RCC 7860 (cell line): Measurements from ENCODE around the gene C1QTNF3.
A peak's percentile ranks its signal among the peaks of the same experiment; 100 is the strongest.
"Not testable (repeated sequence)": the region's sequence is repeated elsewhere in the genome, so short reads cannot be mapped to it uniquely, and the experiment has no call there.

Source experiments
- DNase-seq: peaks from one replicate; pipeline ENCODE4 v3.0.0-alpha.2; 2015; ENCODE audit warnings: low spot score
- FAIRE-seq: peaks from 2 replicates; lab custom pipeline; 2012; peaks lifted over from hg19 to GRCh38; lab: Jason Lieb, UNC

C1QTNF3 gene, protein sequence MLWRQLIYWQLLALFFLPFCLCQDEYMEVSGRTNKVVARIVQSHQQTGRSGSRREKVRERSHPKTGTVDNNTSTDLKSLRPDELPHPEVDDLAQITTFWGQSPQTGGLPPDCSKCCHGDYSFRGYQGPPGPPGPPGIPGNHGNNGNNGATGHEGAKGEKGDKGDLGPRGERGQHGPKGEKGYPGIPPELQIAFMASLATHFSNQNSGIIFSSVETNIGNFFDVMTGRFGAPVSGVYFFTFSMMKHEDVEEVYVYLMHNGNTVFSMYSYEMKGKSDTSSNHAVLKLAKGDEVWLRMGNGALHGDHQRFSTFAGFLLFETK

GRCh38 chr5:34043099-34043876 lies at the start of gene C1QTNF3:
TSS of gene C1QTNF3 (minus strand) at chr5:34043213. CDS start at chr5:34043125, 88 bp downstream.
- no peak for DNase-seq
- no peak for FAIRE-seq

GRCh38 chr5:34091039-34091438 lies 48.0 kb upstream of the C1QTNF3 start:
- DNase-seq, FAIRE-seq: not testable (repeated sequence)

GRCh38 chr5:34089802-34090201 lies 46.8 kb upstream of the C1QTNF3 start:
- not testable (repeated sequence) for FAIRE-seq, DNase-seq

DNA sequence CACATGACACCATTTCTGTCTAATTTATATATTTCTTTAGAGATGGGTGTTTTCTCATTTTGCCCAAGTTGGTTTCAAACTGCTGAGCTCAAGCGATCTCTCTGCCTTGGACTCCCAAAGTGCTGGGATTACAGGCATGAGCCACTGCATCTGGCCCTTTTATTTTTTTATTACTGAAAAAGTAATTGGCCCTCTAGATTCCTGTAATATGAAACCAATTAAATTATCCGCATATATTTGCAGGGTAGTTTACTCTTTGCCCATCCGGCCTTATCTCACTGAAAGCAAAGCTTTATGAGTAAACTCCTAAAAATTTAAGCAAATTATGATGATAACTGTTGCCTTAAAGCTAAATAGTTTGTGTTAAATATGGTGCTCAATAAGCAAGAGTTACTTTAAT lies 44.7 kb upstream of the C1QTNF3 start:
- FAIRE-seq, DNase-seq: not testable (repeated sequence)

DNA sequence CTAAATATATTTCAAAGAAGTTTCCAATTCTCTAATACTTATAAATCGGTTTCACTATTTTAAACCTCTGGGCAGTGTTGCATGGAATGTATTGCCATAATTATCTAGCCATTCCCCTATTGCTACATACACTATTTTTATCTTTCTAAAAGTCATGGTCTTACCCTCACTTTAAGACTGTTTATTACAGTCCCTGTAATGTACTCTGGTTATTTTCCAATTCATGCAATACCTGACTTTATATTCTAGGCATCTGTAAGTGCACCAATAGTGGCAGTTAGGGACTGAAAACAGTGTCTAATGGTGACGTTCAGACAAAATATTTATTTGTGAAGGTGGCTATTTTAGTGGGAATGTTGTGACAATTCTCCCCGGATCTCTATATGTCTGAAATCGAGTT lies 40.9 kb upstream of the C1QTNF3 start:
- not testable (repeated sequence) for DNase-seq, FAIRE-seq

- not testable (repeated sequence) for FAIRE-seq, DNase-seq
These were observed 36.5 kb upstream of the C1QTNF3 start for GRCh38 chr5:34079505-34079904.

DNA sequence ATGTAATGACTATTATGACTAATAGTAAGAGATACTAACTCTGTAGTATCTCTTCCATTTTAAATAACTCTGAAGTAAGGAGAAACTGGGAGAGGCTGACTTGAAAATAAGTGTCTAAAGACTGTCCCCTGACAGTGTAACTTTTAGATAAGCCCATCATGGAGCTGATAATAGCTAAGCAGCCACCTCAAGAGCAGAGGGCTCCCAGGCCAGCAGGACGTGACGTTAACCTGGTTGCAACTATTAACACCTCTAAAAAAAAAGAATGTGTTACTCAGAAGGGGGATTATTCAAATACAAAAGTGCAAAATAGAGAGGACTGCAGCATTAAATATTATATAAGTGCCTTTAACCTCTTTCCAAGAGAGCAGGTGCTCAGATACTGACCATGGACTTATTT lies 34.6 kb upstream of the C1QTNF3 start:
- not testable (repeated sequence) for DNase-seq, FAIRE-seq

GRCh38 chr5:34076719-34077364 lies 33.8 kb upstream of the C1QTNF3 start:
- FAIRE-seq, DNase-seq: not testable (repeated sequence)

- not testable (repeated sequence) for FAIRE-seq, DNase-seq
These were observed 31.5 kb upstream of the C1QTNF3 start for GRCh38 chr5:34074472-34074871.

GRCh38 chr5:34074071-34074470 lies 31.1 kb upstream of the C1QTNF3 start:
- FAIRE-seq, result not testable (repeated sequence)

DNA sequence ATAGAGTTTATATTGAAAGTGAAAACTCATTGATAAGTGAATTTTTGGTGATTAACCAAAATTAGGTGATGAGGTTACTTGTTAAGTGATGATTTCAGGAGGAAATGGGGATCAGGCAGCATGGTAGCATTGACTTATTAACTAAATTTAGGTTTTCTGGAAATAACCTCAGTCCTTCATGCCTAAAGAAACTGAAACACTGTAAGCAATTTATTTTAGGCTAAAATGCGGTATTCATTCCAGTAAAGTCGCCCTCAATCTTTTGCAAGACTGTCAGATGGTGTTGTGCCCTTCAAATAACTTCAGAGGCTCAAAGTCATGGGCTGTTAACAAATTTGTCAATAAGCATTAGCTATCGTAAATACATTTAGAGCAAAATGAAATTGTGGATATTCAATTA lies 27.6 kb upstream of the C1QTNF3 start:
- DNase-seq, FAIRE-seq: not testable (repeated sequence)

More at GRCh38 chr5:34074071-34074470, 31.1 kb upstream of the C1QTNF3 start:
- not testable (repeated sequence) for DNase-seq

GRCh38 chr5:34064656-34065055 lies 21.6 kb upstream of the C1QTNF3 start:
- FAIRE-seq (no peak), DNase-seq (no peak)

GRCh38 chr5:34062419-34062818 lies 19.4 kb upstream of the C1QTNF3 start:
- no peak for DNase-seq
- peak; percentile 60 for FAIRE-seq

DNA sequence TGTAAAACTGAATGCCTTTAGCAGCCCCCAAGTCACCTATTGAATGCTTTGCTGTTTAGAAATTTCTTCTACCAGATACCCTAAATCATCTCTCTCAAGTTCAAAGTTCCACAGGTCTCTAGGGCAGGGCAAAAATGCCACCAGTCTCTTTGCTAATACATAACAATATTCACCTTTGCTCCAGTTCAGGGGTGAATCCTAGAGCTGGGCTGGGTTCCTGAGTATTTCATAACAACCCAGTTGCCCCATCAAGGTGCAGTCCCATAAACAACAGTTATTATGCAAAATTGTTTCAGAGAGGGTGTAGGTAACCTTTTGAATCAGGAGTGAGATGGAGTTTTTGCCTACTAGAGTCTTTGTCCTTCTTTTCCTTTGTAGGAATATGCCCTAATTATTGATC lies 19.0 kb upstream of the C1QTNF3 start:
- FAIRE-seq, result no peak
- DNase-seq, result no peak

DNA sequence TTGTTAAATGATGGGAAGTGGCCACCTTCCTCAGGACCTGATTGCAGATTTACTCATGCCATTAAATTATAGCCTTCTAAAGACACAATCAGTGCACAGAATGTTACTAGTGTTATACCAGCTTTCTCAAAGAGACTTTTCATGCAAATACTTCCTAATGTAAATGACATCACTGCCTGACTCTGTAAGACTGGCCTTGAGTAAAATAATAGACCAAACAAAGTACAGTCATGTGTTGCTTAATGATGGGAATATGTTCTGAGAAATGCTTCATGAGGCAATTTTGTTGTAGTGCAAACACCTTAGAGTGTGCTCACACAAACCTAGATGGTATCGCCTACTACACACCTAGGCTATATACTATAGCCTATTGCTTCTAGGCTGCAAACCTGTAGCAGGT lies 17.0 kb upstream of the C1QTNF3 start:
- DNase-seq (no peak), FAIRE-seq (no peak)

- FAIRE-seq (no peak), DNase-seq (no peak)
These were observed 15.5 kb upstream of the C1QTNF3 start for GRCh38 chr5:34058532-34058931.

DNA sequence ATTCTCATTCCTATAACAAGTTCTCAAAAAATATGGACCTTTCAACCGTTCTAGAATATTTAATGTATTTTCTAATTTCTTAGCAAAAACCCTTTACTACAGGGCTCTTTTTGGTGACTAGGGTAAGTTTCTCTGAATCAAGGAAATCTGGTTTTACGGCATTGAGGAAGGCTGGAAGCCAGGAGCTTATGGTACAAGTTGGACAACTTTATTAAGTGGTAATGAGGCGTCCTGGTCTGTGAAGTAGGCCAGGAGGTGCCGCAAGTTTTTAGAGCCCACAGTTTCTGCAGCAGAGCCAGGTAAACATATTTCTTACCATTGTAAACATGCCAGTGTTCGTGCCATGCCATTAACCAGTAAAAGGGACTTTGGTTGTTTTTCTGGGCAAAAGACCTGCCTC lies 14.6 kb upstream of the C1QTNF3 start:
- DNase-seq (no peak), FAIRE-seq (no peak)

- peak; percentile 33 for FAIRE-seq
- no peak for DNase-seq
These were observed 14.1 kb upstream of the C1QTNF3 start for GRCh38 chr5:34057118-34057517.

GRCh38 chr5:34055667-34056066 lies 12.7 kb upstream of the C1QTNF3 start:
- no peak for FAIRE-seq
- no peak for DNase-seq

DNA sequence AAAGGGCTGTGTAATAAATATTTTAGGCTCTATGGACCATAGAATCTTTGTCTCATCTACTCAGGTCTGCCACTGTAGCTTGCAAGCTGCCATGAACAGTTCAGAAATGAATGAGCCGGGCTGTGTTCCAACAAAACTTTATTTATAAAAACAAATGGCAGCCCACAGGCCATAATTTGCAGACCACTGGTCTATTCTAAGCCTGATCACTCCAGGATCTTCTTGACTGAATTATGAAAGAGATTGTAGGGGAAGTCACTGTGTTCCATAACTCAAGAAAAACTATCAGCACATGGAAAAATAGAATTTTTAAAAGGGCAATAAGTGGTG lies 11.4 kb upstream of the C1QTNF3 start:
- FAIRE-seq, result no peak
- no peak for DNase-seq
